BJ (cell line): ENCODE data around the gene CUEDC2. TPM values are rescaled to one million over a fixed set of nuclear protein-coding genes. Genes with fewer than 3 reads are reported as not detected.

Experiments
- CTCF ChIA-PET: fragments of 350-600 bp; formaldehyde crosslinking; extraction: SDS; loops from one replicate; lab custom pipeline; 2021; ENCODE audit warnings: antibody characterized with exemption, inconsistent platforms; lab: Yijun Ruan, JAX
- POLR2A ChIA-PET: fragments of 300-600 bp; sonication (Branson Sonifier 250); formaldehyde crosslinking; extraction: SDS; loops from one replicate; lab custom pipeline; 2021; ENCODE audit warnings: antibody characterized with exemption; lab: Charles Lee
- DNase-seq: peaks from one replicate; pipeline ENCODE4 v3.0.0-alpha.2; 2011; ENCODE audit warnings: low read depth
- H3K27me3 ChIP-seq: 2 replicates; pipeline ENCODE4 v1.6.0; 2011; ENCODE audit warnings: low read length; ENCODE audit not compliant: control insufficient read depth, insufficient read depth
- H3K36me3 ChIP-seq: 2 replicates; pipeline ENCODE4 v1.5.1; 2011; ENCODE audit warnings: low read length; ENCODE audit not compliant: control insufficient read depth, insufficient read depth
- H3K4me3 ChIP-seq: 2 replicates; pipeline ENCODE4 v1.5.1; 2011; ENCODE audit warnings: low read depth, mild to moderate bottlenecking, control low read depth, low read length
- polyA plus RNA-seq: library from polyadenylated mRNA; depleted of rRNA; stranded (reverse); fragments of >200 nt; gene quantifications from 2 replicates; pipeline ENCODE4 v1.2.3, GENCODE V29; 2011
- TF ChIP-seq, protein P1 (sequence below): IDR thresholded peaks from 2 replicates; pipeline ENCODE4 v1.5.1; 2011; ENCODE audit warnings: low read depth, mild to moderate bottlenecking, control low read depth, inconsistent platforms, low read length, moderate library complexity; ENCODE audit not compliant: insufficient read depth

CUEDC2 gene
- polyA plus RNA-seq, 1 experiment, result 74.4 TPM

- peaks cover 11% of the 10 kb centered on the region for H3K27me3 ChIP-seq
- peaks cover 3% of the 10 kb centered on the region for H3K36me3 ChIP-seq
- POLR2A ChIA-PET, result no interaction called here
- CTCF ChIA-PET, result interaction anchor here (3.7 kb wide), 1 partner anchor 15 kb away, joined by 17 read pairs; no protein-coding TSS in a partner anchor
- TF ChIP-seq, protein P1, sequence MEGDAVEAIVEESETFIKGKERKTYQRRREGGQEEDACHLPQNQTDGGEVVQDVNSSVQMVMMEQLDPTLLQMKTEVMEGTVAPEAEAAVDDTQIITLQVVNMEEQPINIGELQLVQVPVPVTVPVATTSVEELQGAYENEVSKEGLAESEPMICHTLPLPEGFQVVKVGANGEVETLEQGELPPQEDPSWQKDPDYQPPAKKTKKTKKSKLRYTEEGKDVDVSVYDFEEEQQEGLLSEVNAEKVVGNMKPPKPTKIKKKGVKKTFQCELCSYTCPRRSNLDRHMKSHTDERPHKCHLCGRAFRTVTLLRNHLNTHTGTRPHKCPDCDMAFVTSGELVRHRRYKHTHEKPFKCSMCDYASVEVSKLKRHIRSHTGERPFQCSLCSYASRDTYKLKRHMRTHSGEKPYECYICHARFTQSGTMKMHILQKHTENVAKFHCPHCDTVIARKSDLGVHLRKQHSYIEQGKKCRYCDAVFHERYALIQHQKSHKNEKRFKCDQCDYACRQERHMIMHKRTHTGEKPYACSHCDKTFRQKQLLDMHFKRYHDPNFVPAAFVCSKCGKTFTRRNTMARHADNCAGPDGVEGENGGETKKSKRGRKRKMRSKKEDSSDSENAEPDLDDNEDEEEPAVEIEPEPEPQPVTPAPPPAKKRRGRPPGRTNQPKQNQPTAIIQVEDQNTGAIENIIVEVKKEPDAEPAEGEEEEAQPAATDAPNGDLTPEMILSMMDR, result no peak
- no peak for DNase-seq
- H3K4me3 ChIP-seq, result peak within 1 kb of the TSS; percentile 1; the same call in 1 of the 2 replicates
These were observed 13.6 kb downstream of the CUEDC2 start, which contains the start of gene PSD for GRCh38 chr10:102418622-102419268. TSS of gene PSD (minus strand) at chr10:102418785. CDS start at chr10:102417038, 1,747 bp downstream.

- POLR2A ChIA-PET, result no interaction called here
- peaks cover 27% of the 10 kb centered on the region for H3K27me3 ChIP-seq
These were observed 15.7 kb downstream of the CUEDC2 start for GRCh38 chr10:102416695-102417094.

DNA sequence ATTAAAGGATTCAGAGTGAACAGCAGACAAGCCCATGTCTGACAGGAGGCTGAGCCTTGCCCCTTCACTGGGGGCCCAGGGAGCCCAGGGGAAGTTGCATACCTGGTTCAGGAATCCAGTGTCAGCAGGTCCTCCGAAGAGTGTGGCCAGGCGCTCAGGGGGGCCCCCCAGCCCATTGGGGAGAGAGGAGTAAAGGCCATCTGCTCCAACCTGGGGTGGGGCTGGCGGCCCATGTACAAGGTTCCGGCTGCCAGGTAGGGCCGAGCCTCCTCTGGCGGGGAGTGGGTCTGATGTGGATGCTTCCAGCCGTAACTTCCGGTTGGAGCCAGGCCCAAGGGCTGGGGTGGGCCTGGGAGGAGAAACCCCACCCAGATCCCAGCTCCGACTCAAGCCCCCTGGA, 16.1 kb downstream of the CUEDC2 start:
- DNase-seq, result no peak

More at GRCh38 chr10:102416695-102417094, 15.7 kb downstream of the CUEDC2 start:
- TF ChIP-seq, protein P1, result no peak
- no peak for DNase-seq
- CTCF ChIA-PET, result interaction anchor here (0.9 to 3.7 kb wide), 2 partner anchors 13 to 17 kb away, joined by 3 to 17 read pairs; no protein-coding TSS in a partner anchor
- no peak overlapping the region for H3K4me3 ChIP-seq
- H3K36me3 ChIP-seq, result no peaks in the 10 kb centered on the region

GRCh38 chr10:102414749-102415148, 17.6 kb downstream of the CUEDC2 start:
- peaks cover 44% of the 10 kb centered on the region for H3K27me3 ChIP-seq

More for the DNA sequence above, 16.1 kb downstream of the CUEDC2 start:
- Histone ChIP-seq H3K27me3 (peaks cover 30% of the 10 kb centered on the region), H3K36me3 (no peaks in the 10 kb centered on the region), H3K4me3 (no peak overlapping the region)
- ChIA-PET POLR2A (no interaction called here), CTCF (interaction anchor here (0.9 to 3.7 kb wide), 2 partner anchors 13 to 17 kb away, joined by 3 to 17 read pairs; no protein-coding TSS in a partner anchor)
- TF ChIP-seq, protein P1, result no peak

More at GRCh38 chr10:102414749-102415148, 17.6 kb downstream of the CUEDC2 start:
- TF ChIP-seq, protein P1, result no peak
- POLR2A ChIA-PET, result no interaction called here
- CTCF ChIA-PET, result interaction anchor here (3.7 kb wide), 1 partner anchor 11 kb away, joined by 17 read pairs; no protein-coding TSS in a partner anchor
- H3K4me3 ChIP-seq, result no peak overlapping the region
- H3K36me3 ChIP-seq, result no peaks in the 10 kb centered on the region
- no peak for DNase-seq
